ENCODE data around the gene SCG2.

SCG2 gene

GRCh38 chr2:223601932-223602666 lies at the start of gene SCG2:
Gene SCG2, minus strand, starts transcription at chr2:223602361. Its CDS starts 3,079 bp downstream, at chr2:223599282.
- DNase-seq = peak; percentile 92

GRCh38 chr2:223649554-223650533 lies 47.7 kb upstream of the SCG2 start:
- no peak overlapping the region for H3K4me3 ChIP-seq (ENCODE audit: low read depth, low read length)
- in situ Hi-C loops (cut with HindIII; ENCODE audit: low pct_ligation_motif_present, low sequenced_read_pairs) = no loop called here
- no peak for DNase-seq
- H3K27me3 ChIP-seq (replicated peaks) = no peaks in the 10 kb centered on the region
- H3K36me3 ChIP-seq (replicated peaks) = no peaks in the 10 kb centered on the region
- TF ChIP-seq CTCF (IDR thresholded peaks at IDR 0.05; ENCODE audit: low read depth, low read length, missing control alignments) = no peak
- H3K27ac ChIP-seq = no peak overlapping the region

More at GRCh38 chr2:223601932-223602666, at the start of gene SCG2:
- Histone ChIP-seq H3K27ac (peak within 1 kb of the TSS; percentile 69), H3K4me3 (ENCODE audit: low read depth, low read length) (peak within 1 kb of the TSS; percentile 22), H3K27me3 (replicated peaks) (no peaks in the 10 kb centered on the region), H3K36me3 (replicated peaks) (no peaks in the 10 kb centered on the region)
- TF ChIP-seq CTCF (IDR thresholded peaks at IDR 0.05; ENCODE audit: low read depth, low read length, missing control alignments) = peak; percentile 49
- in situ Hi-C loops (cut with HindIII; ENCODE audit: low pct_ligation_motif_present, low sequenced_read_pairs) = loop anchor here (25.0 kb wide), 1 partner anchor 140 kb away; no protein-coding TSS in a partner anchor

GRCh38 chr2:223648755-223649154 lies 46.6 kb upstream of the SCG2 start:
- no peak for DNase-seq
- TF ChIP-seq CTCF (IDR thresholded peaks at IDR 0.05; ENCODE audit: low read depth, low read length, missing control alignments) = no peak
- in situ Hi-C loops (cut with HindIII; ENCODE audit: low pct_ligation_motif_present, low sequenced_read_pairs) = no loop called here

GRCh38 chr2:223647258-223647952 lies 45.2 kb upstream of the SCG2 start:
- no peak for DNase-seq
- no peak overlapping the region for H3K27ac ChIP-seq
- TF ChIP-seq CTCF (IDR thresholded peaks at IDR 0.05; ENCODE audit: low read depth, low read length, missing control alignments) = no peak
- in situ Hi-C loops (cut with HindIII; ENCODE audit: low pct_ligation_motif_present, low sequenced_read_pairs) = no loop called here
- no peaks in the 10 kb centered on the region for H3K36me3 ChIP-seq (replicated peaks)
- no peak overlapping the region for H3K4me3 ChIP-seq (ENCODE audit: low read depth, low read length)
- no peaks in the 10 kb centered on the region for H3K27me3 ChIP-seq (replicated peaks)

More at GRCh38 chr2:223648755-223649154, 46.6 kb upstream of the SCG2 start:
- Histone ChIP-seq H3K36me3 (replicated peaks) (no peaks in the 10 kb centered on the region), H3K4me3 (ENCODE audit: low read depth, low read length) (no peak overlapping the region), H3K27me3 (replicated peaks) (no peaks in the 10 kb centered on the region), H3K27ac (no peak overlapping the region)

- no peak overlapping the region for H3K27ac ChIP-seq
- in situ Hi-C loops (cut with HindIII; ENCODE audit: low pct_ligation_motif_present, low sequenced_read_pairs) = no loop called here
- no peak overlapping the region for H3K4me3 ChIP-seq (ENCODE audit: low read depth, low read length)
- H3K27me3 ChIP-seq (replicated peaks) = no peaks in the 10 kb centered on the region
- no peak for TF ChIP-seq CTCF (IDR thresholded peaks at IDR 0.05; ENCODE audit: low read depth, low read length, missing control alignments)
- H3K36me3 ChIP-seq (replicated peaks) = no peaks in the 10 kb centered on the region
- no peak for DNase-seq
Measured at GRCh38 chr2:223644136-223644535, 42.0 kb upstream of the SCG2 start.
